Peyer's patch (tissue), 4 donors: ENCODE data around the gene B3GNT2.

Source experiments
- CTCF ChIP-seq, 6 experiments: fragments of 450-650 bp in 4 of 6; fragments of 200-600 bp in 2 of 6; sonication (generic) in 1 of 6; IDR thresholded peaks; one replicate each; pipeline ENCODE4 v1.5.1; 2017 to 2019; ENCODE audit warnings: antibody characterized with exemption in 6 of 6, mild to moderate bottlenecking in 3 of 6, moderate library complexity in 1 of 6
- POLR2A ChIP-seq, 2 donors: fragments of 450-650 bp; IDR thresholded peaks; one replicate each; pipeline ENCODE4 v1.5.1; 2017; ENCODE audit warnings: antibody characterized with exemption in 2 of 2, mild to moderate bottlenecking in 2 of 2, moderate library complexity in 2 of 2

- TF ChIP-seq CTCF (IDR thresholded peaks at IDR 0.05) (no peak), POLR2A (IDR thresholded peaks at IDR 0.05) (no peak)
These were observed 5.4 kb downstream of the B3GNT2 start for GRCh38 chr2:62201307-62201706.
